Loucy (cell line): ENCODE results near the gene MAP6.

Experiments
- H2AFZ ChIP-seq: fragments of 200-600 bp; sonication (generic); 2 replicates; pipeline ENCODE4 v1.6.0; 2016; ENCODE audit warnings: antibody characterized with exemption, mild to moderate bottlenecking, low read length, moderate library complexity
- H3F3A ChIP-seq: fragments of 200-600 bp; 2 replicates; pipeline ENCODE4 v1.6.0; 2016; ENCODE audit warnings: antibody characterized with exemption, low read depth, mild to moderate bottlenecking
- H3K27me3 ChIP-seq: fragments of 200-600 bp; sonication (generic); 2 replicates; pipeline ENCODE4 v1.6.1; 2014; ENCODE audit warnings: low read length, mild to moderate bottlenecking; ENCODE audit not compliant: insufficient read depth, poor library complexity, severe bottlenecking
- H3K36me3 ChIP-seq: fragments of 200-600 bp; sonication (generic); 2 replicates; pipeline ENCODE4 v1.6.1; 2016; ENCODE audit warnings: low read length; ENCODE audit not compliant: insufficient read depth
- H3K4me1 ChIP-seq: fragments of 200-600 bp; sonication (generic); 2 replicates; pipeline ENCODE4 v1.5.1; 2014; ENCODE audit warnings: low read length, mild to moderate bottlenecking; ENCODE audit not compliant: insufficient read depth, poor library complexity, severe bottlenecking
- H3K4me2 ChIP-seq: fragments of 200-600 bp; sonication (generic); 2 replicates; pipeline ENCODE4 v1.6.0; 2014; ENCODE audit warnings: antibody characterized with exemption, low read length, low read depth, mild to moderate bottlenecking; ENCODE audit not compliant: poor library complexity, severe bottlenecking
- H3K4me3 ChIP-seq: fragments of 200-600 bp; sonication (generic); 2 replicates; pipeline ENCODE4 v1.5.1; 2014; ENCODE audit warnings: low read length, mild to moderate bottlenecking, mixed read lengths; ENCODE audit not compliant: poor library complexity, severe bottlenecking
- H3K79me2 ChIP-seq: fragments of 200-600 bp; sonication (generic); 2 replicates; pipeline ENCODE4 v1.6.1; 2014; ENCODE audit warnings: low read length; ENCODE audit not compliant: insufficient read depth
- H3K9ac ChIP-seq: fragments of 200-600 bp; sonication (generic); 2 replicates; pipeline ENCODE4 v1.6.0; 2014; ENCODE audit warnings: mild to moderate bottlenecking, low read depth, low read length, moderate library complexity; ENCODE audit not compliant: poor library complexity, severe bottlenecking
- H3K9me2 ChIP-seq: fragments of 200-600 bp; sonication (generic); replicated peaks from 2 replicates; pipeline ENCODE4 v1.6.1; 2016; ENCODE audit warnings: low read depth, low read length, mixed read lengths
- H3K9me3 ChIP-seq: fragments of 200-600 bp; sonication (generic); 2 replicates; pipeline ENCODE4 v1.6.1; 2014; ENCODE audit warnings: mild to moderate bottlenecking, antibody characterized with exemption, low read length, low read depth; ENCODE audit not compliant: insufficient read depth
- H4K20me1 ChIP-seq: fragments of 200-600 bp; sonication (generic); 2 replicates; pipeline ENCODE4 v1.6.0; 2014; ENCODE audit warnings: antibody characterized with exemption, low read length, mild to moderate bottlenecking; ENCODE audit not compliant: insufficient read depth, poor library complexity, severe bottlenecking
- CTCF ChIP-seq: fragments of 200-600 bp; sonication (generic); conservative IDR thresholded peaks from 2 replicates; pipeline ENCODE4 v1.5.1; 2014; ENCODE audit warnings: mild to moderate bottlenecking, antibody characterized with exemption, low read length
- EZH2phosphoT487 ChIP-seq: fragments of 200-600 bp; IDR thresholded peaks from 2 replicates; pipeline ENCODE4 v1.6.1; 2018; ENCODE audit warnings: antibody characterized with exemption, mild to moderate bottlenecking, moderate library complexity, borderline replicate concordance

The MAP6 gene

GRCh38 chr11:75632450-75632849 is 36.4 kb downstream of the MAP6 start:
- H3K4me1 ChIP-seq, result no peaks in the 10 kb centered on the region
- no peak overlapping the region for H3K9ac ChIP-seq
- no peak overlapping the region for H2AFZ ChIP-seq
- H3K4me3 ChIP-seq, result no peak overlapping the region
- TF ChIP-seq CTCF, result no peak
- no peaks in the 10 kb centered on the region for H3K79me2 ChIP-seq
- no peaks in the 10 kb centered on the region for H3K9me2 ChIP-seq
- no peaks in the 10 kb centered on the region for H3K9me3 ChIP-seq
- no peaks in the 10 kb centered on the region for H3F3A ChIP-seq
- no peaks in the 10 kb centered on the region for H3K36me3 ChIP-seq
- H3K27me3 ChIP-seq, result no peaks in the 10 kb centered on the region
- no peaks in the 10 kb centered on the region for H4K20me1 ChIP-seq
- H3K4me2 ChIP-seq, result no peak overlapping the region

- TF ChIP-seq EZH2phosphoT487, result no peak
- TF ChIP-seq CTCF, result no peak
- Histone ChIP-seq H3F3A (no peaks in the 10 kb centered on the region), H4K20me1 (no peaks in the 10 kb centered on the region), H3K79me2 (no peaks in the 10 kb centered on the region), H2AFZ (no peak overlapping the region), H3K4me3 (no peak overlapping the region), H3K4me2 (no peak overlapping the region), H3K9me2 (no peaks in the 10 kb centered on the region), H3K9ac (no peak overlapping the region), H3K9me3 (no peaks in the 10 kb centered on the region), H3K4me1 (no peaks in the 10 kb centered on the region), H3K27me3 (no peaks in the 10 kb centered on the region), H3K36me3 (no peaks in the 10 kb centered on the region)
Observed at GRCh38 chr11:75631086-75631730, 37.6 kb downstream of the MAP6 start.

GRCh38 chr11:75627906-75628668 is 40.8 kb downstream of the MAP6 start:
- no peaks in the 10 kb centered on the region for H3K4me1 ChIP-seq
- no peak overlapping the region for H3K4me3 ChIP-seq
- H3K9me2 ChIP-seq, result no peaks in the 10 kb centered on the region
- no peaks in the 10 kb centered on the region for H3F3A ChIP-seq
- H3K27me3 ChIP-seq, result no peaks in the 10 kb centered on the region
- no peak for TF ChIP-seq CTCF
- TF ChIP-seq EZH2phosphoT487, result no peak
- no peak overlapping the region for H3K9ac ChIP-seq
- H3K36me3 ChIP-seq, result no peaks in the 10 kb centered on the region
- no peaks in the 10 kb centered on the region for H4K20me1 ChIP-seq
- H2AFZ ChIP-seq, result no peak overlapping the region
- H3K4me2 ChIP-seq, result no peak overlapping the region
- H3K79me2 ChIP-seq, result no peaks in the 10 kb centered on the region
- H3K9me3 ChIP-seq, result no peaks in the 10 kb centered on the region
